ENCODE measurements around the gene TBC1D9.
"Not testable (repeated sequence)": the region's sequence is repeated elsewhere in the genome, so short reads cannot be mapped to it uniquely, and the experiment has no call there.

The TBC1D9 gene

DNA sequence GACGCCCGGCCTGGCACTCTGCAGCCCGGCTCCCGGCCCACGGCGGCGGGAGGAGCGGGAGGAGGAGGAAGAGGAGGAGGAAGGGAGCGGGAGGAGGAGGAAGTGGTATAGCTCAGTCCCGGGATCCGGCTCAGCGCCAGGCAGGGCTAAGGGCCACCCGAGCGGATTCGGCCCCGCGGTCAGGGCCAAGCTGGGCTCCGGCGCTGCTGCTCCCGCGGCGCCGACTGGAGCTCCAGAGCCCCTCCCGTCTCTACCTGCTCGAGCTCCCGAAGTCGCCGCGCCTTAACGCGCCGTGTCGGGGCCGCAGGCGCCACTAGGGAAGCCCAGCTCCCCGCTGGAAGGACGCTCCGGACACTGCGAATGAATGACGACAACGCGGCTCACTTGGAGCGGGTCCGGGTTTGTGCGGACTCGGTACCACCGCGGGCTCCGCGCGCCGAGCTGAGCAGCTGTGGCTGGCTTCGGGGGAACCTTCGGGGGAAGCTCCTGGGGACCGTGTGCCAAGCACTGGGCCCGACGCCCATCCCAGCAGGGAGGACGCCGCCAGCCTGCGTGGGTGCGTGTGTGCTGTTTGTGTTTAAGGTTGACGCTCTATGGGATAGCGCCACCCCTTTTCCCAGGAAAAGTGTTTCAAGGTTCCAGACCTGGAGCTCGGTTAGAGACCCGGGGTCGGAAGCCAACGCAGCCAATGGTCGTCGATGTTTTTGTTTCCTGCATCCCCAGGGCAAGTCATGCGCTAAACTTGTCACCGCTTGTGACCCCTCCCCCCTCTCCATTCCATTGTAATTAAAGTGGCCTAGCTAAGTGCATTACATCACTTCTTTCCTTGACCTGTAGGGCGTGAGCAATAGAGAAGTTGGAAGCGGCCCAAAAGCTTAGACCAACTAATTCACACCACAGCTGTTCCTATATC, at the start of gene TBC1D9:
Gene TBC1D9 (minus strand): TSS at position 67 of the 913 bp plus-strand sequence. CDS start 340 bp downstream, outside the sequence.
- peak; percentile 73 for DNase-seq

DNA sequence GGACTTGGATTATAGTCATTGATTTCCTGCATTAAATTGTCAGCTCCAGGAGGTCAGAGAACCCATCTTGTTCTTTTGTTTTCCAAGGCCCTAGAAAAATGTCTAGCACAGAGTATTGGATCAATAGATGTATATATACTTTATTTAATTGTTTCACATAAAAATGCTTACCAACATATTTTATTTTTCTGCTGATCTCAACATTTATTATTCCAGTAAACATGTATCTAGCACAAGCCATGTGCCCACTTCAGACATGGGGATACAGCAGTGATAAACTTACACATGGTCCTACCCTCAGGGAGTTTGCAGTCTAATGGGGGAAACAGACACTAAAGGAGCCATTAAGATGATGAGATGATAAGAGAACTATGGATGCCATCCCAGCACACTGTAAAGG, 49.1 kb upstream of the TBC1D9 start:
- no peak for DNase-seq

- DNase-seq = no peak
Observed at GRCh38 chr4:140802591-140802990, 46.4 kb upstream of the TBC1D9 start.

GRCh38 chr4:140800666-140801065, 44.5 kb upstream of the TBC1D9 start:
- DNase-seq = no peak

GRCh38 chr4:140799686-140800225, 43.6 kb upstream of the TBC1D9 start:
- no peak for DNase-seq

DNA sequence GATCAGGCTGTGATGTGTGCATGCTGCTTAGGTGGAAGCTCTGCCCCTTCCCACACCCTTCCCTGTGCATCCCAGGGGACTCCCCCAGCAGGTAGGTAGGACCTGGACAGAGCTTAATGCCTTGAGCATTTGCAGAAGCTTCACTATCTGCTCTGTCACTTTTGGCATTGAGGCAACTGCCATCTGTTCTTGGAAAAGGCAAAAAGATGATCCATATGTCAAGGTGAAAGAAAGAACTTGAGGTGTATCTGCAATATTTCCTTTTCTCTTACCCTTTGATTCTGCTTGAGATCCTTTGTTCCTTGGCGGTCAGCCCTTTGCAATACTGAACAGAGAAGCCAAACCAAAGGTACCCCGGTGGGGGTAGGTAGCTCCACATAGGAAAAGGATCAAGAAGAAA, 37.1 kb upstream of the TBC1D9 start:
- DNase-seq = no peak

- DNase-seq = peak; percentile 26
Observed at GRCh38 chr4:140790765-140791164, 34.6 kb upstream of the TBC1D9 start.

DNA sequence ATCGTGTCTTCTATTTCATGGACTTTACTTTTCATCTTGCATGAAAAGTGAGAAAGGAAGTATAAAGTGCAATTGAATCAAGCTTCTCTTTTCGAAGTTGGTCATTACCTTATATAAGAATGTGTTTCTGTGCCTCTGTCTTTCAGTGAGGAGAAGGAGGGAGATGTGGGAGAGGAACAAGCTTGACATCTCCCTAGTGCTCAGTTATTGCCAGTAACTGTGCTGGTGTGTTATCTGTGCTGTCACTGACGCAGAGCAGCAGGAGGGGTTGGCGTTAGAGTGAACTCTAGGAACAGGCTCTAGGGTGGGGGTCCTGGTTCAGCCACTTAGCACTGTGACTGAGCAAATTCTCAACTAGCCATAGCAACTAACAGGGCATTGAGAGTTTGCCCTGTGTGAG, 34.0 kb upstream of the TBC1D9 start:
- DNase-seq = no peak

DNA sequence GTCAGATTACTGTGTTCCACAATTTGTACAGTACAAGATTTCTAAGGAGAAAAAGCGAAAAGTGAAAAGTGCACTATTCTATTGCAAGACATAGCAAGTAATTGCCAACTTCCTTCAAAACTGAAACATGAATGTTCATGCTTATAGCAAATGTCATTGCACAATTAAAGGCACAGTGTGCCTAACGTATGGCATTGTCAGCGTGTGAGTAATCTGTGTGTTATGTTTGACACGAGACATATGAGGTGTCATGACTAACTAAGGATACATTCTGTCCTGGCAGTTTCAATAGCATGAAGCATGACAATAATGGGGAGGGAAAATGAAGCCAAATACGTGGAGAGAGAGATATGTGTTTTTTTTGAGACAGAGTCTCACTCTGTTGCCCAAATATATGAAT, 33.6 kb upstream of the TBC1D9 start:
- no peak for DNase-seq

- not testable (repeated sequence) for DNase-seq
Observed at GRCh38 chr4:140782787-140783186, 26.6 kb upstream of the TBC1D9 start.

- no peak for DNase-seq
Observed at GRCh38 chr4:140781596-140781995, 25.4 kb upstream of the TBC1D9 start.

DNA sequence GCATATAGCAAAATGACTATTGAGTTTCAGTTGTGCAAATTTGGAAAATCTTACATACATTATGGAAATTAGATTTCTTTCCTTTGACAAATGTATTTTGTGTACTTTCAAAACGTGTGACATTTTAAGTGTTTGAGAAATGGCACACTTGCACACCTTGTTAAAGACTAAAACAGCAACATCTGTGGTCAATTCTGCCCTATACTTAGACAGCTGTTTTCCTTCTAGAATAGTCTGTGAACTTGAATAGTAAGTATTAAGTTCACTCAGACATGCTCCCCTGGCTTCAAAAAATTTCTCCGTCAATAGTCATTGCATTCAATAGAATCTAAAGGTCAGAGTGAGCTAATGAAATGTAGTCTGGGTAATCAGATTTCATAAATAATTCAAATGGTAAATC, 21.7 kb upstream of the TBC1D9 start:
- DNase-seq = no peak

DNA sequence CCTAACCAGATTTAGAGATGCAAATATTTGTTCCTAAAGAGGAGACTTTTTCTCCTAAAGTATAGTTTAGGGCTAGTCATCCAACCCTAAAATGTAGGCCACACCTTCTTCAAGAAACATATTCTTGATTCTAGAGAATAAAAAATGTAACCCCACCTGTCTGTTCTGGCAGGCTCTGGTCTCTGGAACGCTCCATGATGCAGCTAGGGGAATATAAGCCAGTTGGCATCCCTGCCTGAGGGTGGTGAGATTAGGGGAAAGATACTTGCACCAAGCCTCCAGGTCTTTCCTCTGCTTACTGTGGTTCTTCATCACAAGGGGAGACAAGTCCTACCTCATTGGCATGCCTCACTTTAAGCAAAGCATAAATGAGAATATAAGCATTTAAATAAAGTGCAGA, 21.2 kb upstream of the TBC1D9 start:
- DNase-seq = no peak

DNA sequence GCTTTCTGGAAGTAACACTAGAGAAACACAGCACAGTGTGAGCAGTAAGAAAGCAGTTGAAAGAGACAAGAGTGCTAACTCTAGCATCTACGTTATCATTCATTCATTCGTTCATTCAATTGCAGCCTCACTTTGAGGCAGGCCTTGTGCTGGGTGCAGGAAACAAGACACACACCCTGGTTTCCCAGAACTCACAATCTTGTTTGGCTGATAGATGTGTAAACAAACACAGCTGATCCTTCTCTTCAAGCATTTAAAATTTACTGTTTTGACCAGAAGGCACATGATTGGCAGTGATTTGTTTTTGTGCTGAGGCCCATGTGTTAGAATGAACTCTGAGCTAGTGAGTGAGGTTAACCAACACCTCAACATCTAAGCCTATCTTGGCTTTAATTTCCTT, 20.4 kb upstream of the TBC1D9 start:
- DNase-seq = no peak

- DNase-seq = no peak
Observed at GRCh38 chr4:140774956-140775355, 18.8 kb upstream of the TBC1D9 start.

- DNase-seq = no peak
Observed at GRCh38 chr4:140774510-140774909, 18.3 kb upstream of the TBC1D9 start.

DNA sequence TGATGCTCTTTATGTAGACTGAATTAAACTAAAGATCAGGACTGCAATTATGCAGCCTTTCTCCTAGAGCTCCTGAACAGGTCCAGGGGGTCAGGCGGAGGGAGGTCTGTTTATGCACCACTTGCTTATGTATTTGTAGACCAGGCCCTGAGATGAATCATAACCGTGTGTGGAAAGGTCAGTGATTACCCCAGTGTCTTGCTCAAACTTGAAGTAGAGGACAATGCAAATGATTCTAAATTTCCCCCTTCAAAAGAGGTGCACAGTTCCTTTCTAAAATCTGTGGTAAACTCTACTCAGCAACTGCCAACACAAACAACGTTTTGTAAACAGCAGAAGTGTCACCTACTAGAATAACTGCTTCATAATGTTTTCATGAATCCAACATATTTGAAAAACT, 13.0 kb upstream of the TBC1D9 start:
- DNase-seq = no peak

- no peak for DNase-seq
Observed at GRCh38 chr4:140764785-140765392, 8.7 kb upstream of the TBC1D9 start.

DNA sequence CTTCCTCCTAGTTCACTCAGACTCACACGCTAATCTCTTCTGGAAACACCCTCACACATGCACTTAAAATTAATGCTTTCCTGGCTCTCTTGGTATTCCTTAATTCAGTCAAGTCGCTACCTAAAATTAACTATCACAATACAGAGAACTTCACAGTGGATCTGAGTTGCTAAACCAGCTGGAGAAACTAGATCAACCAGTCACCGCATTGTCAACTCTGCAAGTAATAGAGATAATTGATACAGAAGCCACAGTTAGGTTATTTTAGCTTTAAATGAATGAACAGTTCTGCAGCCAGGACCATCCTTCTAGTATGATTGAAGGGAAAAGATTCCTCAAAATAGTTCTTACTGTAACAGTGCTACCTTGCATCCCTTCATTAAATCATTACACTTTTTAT, 6.0 kb upstream of the TBC1D9 start:
- no peak for DNase-seq

GRCh38 chr4:140757232-140757630, 1.0 kb upstream of the TBC1D9 start:
- no peak for DNase-seq

GRCh38 chr4:140755774-140756318, 339 bp downstream of the TBC1D9 start:
- DNase-seq = peak; percentile 17

- DNase-seq = no peak
Observed at GRCh38 chr4:140754918-140755773, 1.0 kb downstream of the TBC1D9 start.

- DNase-seq = no peak
Observed at GRCh38 chr4:140753329-140753728, 2.9 kb downstream of the TBC1D9 start.

Data from hematopoietic multipotent progenitor cell treated with erythropoietin and hydrocortisone succinate and interleukin-3 and kit ligand, for 6 days (in vitro differentiated cells).